B cell (primary cell): ENCODE data around the gene RFTN2.

Experiments
- EZH2 ChIP-seq: IDR thresholded peaks from 2 replicates; pipeline ENCODE4 v1.6.1; 2012; ENCODE audit warnings: borderline replicate concordance, low read depth, mild to moderate bottlenecking, moderate library complexity, low read length; ENCODE audit not compliant: insufficient read depth, poor library complexity, severe bottlenecking
- TF ChIP-seq, protein P1 (sequence below): fragments of 200-600 bp; IDR thresholded peaks from one replicate; pipeline ENCODE4 v1.8.0; 2022; ENCODE audit warnings: antibody characterized with exemption, mild to moderate bottlenecking

DNA sequence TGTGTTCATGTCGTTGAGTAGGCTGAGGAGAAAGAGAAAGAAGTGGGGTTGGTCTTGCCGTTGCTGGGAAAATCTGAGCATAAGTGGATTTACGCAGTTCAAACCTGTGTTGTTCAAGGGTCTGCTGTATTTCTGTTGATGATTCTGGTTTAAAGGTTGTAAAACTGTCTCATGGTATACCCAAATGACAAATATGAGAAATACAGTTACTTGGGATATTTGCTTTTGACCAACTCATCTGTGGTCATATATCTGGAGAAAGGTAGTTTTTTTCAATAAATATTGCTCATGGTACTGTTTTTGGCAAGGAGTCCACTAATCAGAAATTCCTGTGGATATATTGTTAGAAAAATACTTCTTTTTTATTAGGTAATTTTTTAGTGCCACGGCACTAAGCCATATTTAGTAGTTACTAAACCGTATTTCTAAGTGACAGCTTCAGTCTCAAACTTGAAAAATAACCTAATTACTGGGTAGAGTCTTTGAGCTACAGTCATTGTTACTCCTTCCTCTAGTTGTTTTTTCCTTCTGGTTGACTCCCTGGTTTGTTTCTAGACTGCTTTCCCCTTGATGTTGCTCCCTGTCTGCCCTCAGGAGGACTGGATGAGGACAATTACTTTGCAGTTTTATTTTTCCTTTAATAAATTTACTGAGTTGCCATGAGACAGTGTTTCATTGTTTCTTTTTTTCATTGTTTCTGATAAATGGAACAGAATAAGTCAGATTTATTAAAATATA is 128.1 kb downstream of the RFTN2 start:
- TF ChIP-seq, protein P1, sequence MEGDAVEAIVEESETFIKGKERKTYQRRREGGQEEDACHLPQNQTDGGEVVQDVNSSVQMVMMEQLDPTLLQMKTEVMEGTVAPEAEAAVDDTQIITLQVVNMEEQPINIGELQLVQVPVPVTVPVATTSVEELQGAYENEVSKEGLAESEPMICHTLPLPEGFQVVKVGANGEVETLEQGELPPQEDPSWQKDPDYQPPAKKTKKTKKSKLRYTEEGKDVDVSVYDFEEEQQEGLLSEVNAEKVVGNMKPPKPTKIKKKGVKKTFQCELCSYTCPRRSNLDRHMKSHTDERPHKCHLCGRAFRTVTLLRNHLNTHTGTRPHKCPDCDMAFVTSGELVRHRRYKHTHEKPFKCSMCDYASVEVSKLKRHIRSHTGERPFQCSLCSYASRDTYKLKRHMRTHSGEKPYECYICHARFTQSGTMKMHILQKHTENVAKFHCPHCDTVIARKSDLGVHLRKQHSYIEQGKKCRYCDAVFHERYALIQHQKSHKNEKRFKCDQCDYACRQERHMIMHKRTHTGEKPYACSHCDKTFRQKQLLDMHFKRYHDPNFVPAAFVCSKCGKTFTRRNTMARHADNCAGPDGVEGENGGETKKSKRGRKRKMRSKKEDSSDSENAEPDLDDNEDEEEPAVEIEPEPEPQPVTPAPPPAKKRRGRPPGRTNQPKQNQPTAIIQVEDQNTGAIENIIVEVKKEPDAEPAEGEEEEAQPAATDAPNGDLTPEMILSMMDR, result no peak
- TF ChIP-seq EZH2, result no peak
